Measurements from ENCODE around the gene CR1L. TPM values are rescaled to one million over a fixed set of nuclear protein-coding genes. Genes with fewer than 3 reads are reported as not detected.
"Not testable (repeated sequence)": the region's sequence is repeated elsewhere in the genome, so short reads cannot be mapped to it uniquely, and the experiment has no call there.

CR1L gene
- total RNA-seq, 2 donors from 2014 or later = not detected

DNA sequence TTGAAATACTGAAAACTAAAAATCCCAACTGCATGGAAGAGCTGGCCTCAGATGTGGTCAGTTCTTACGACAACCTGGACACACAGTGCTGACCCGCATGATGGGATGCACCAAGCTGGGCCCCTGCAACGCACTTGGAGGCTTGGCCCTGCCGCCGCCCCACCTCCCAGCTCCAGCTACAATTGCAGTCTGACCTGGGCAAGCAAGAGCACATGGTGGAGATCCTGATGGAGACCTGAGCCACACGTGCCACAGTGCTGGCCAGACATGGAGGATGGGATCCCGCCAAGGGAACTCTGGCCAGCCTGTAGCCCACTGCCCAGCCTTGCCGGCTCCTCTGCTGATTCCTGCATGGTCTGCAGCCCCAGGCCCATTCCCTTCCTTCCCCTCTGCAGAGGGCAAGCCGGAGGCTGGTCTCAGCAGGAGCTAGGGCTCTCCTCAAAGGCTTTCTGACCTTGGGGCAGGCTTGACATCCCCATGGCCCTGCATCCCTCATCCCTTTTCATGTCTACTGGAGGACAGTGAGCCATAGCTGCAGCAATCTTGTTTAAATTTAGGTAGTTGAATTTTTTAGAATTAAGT is 14.1 kb downstream of the CR1L start:
- TF ChIP-seq CTCF (IDR thresholded peaks at IDR 0.05) = no peak
- no peak overlapping the region for H3K27ac ChIP-seq
- H3K4me3 ChIP-seq = no peak overlapping the region
- no peaks in the 10 kb centered on the region for H3K4me1 ChIP-seq
- H3K27me3 ChIP-seq = no peaks in the 10 kb centered on the region
- DNase-seq (ENCODE audit: low spot score) = no peak
- no peaks in the 10 kb centered on the region for H3K9me3 ChIP-seq
- H3K36me3 ChIP-seq = no peaks in the 10 kb centered on the region

GRCh38 chr1:207659545-207660153 is 14.7 kb downstream of the CR1L start:
- H3K4me3 ChIP-seq = no peak overlapping the region
- no peaks in the 10 kb centered on the region for H3K27me3 ChIP-seq
- DNase-seq (ENCODE audit: low spot score) = no peak
- no peak for TF ChIP-seq CTCF (IDR thresholded peaks at IDR 0.05)
- no peak overlapping the region for H3K27ac ChIP-seq
- H3K36me3 ChIP-seq = no peaks in the 10 kb centered on the region
- H3K4me1 ChIP-seq = no peaks in the 10 kb centered on the region
- H3K9me3 ChIP-seq = no peaks in the 10 kb centered on the region

GRCh38 chr1:207661420-207661819 is 16.5 kb downstream of the CR1L start:
- DNase-seq (ENCODE audit: low spot score); H3K27me3 ChIP-seq; H3K36me3 ChIP-seq; H3K4me3 ChIP-seq; H3K4me1 ChIP-seq; H3K9me3 ChIP-seq; H3K27ac ChIP-seq: not testable (repeated sequence)

DNA sequence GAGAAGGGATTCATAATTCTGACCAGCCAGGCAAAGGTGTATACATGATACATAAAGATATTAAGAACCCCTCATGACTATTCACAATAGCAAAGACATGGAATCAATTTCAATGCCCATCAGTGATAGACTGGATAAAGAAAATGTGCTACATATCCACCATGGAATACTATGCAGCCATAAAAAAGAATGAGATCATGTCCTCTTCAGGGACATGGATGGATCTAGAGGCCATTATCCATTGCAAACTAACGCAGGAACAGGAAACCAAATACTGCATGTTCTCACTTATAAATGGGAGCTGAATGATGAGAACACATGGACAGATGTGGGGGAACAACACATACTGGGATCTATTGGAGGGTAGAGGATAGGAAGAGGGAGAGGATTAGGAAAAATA is 21.4 kb downstream of the CR1L start:
- no peaks in the 10 kb centered on the region for H3K27me3 ChIP-seq
- no peak for TF ChIP-seq CTCF (IDR thresholded peaks at IDR 0.05)

DNA sequence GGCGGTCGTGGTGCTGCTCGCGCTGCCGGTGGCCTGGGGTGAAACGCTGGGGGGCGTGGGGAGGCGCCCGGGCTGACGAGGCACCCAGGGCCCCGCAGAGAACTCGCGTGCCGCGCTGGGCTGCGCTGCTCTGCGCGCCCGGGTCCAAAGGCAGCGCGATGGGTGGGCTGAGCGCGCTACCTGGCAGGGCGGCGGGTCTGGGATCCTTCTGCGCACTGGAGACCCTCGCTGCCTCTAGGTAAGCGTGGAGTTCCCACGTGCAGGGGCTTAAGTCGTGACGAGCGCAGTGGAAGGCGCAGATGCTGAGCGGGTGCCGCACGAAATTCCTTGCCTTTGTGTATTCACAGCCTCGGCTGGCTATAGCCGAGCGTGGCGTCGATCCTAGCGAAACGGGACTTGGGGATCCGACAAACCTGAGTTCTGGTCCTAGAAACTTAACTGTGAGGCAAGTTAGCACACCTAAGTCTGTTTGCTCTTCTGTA is 24.6 kb downstream of the CR1L start:
- Histone ChIP-seq H3K4me3 (no peak overlapping the region), H3K36me3 (no peaks in the 10 kb centered on the region), H3K9me3 (peaks cover 0 to 9% of the 10 kb centered on the region in 2 donors), H3K27me3 (no peaks in the 10 kb centered on the region), H3K4me1 (peaks cover 0 to 6% of the 10 kb centered on the region in 2 donors), H3K27ac (no peak overlapping the region)
- no peak for TF ChIP-seq CTCF (IDR thresholded peaks at IDR 0.05)
- no peak for DNase-seq (ENCODE audit: low spot score)

More for the DNA sequence above, 21.4 kb downstream of the CR1L start:
- peaks cover 0 to 9% of the 10 kb centered on the region in 2 donors for H3K9me3 ChIP-seq
- peaks cover 0 to 6% of the 10 kb centered on the region in 2 donors for H3K4me1 ChIP-seq
- no peak overlapping the region for H3K4me3 ChIP-seq
- no peak for DNase-seq (ENCODE audit: low spot score)
- H3K36me3 ChIP-seq = no peaks in the 10 kb centered on the region
- no peak overlapping the region for H3K27ac ChIP-seq

DNA sequence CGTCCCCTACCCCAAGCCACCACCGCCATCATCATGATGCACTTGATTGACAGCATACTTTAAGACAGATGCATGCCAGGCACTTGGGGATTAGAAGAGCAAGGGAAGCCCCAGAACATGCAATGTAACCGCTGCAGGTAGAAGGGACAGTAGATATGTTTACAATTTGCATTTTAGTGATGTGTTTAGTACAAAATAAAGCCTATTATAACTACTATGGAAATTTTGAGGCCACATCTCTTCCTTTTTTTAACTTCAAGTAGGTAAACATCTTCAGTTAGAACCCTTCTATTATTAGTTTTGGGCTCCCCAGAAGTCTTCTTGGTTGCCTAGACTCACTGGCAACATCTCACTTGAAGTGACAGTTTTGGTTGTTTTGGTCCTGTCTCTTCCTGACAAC is 25.3 kb downstream of the CR1L start:
- no peak for TF ChIP-seq CTCF (IDR thresholded peaks at IDR 0.05)
- Histone ChIP-seq H3K27ac (no peak overlapping the region), H3K4me3 (no peak overlapping the region), H3K27me3 (no peaks in the 10 kb centered on the region), H3K4me1 (peaks cover 0 to 6% of the 10 kb centered on the region in 2 donors), H3K9me3 (peaks cover 0 to 9% of the 10 kb centered on the region in 2 donors), H3K36me3 (no peaks in the 10 kb centered on the region)
- DNase-seq (ENCODE audit: low spot score) = no peak
